SU-DHL-6 (cell line): ENCODE data around the gene AIG1.

Experiments
- H2AFZ ChIP-seq: fragments of 200-600 bp; sonication (generic); 2 replicates; pipeline ENCODE4 v1.6.1; 2014; ENCODE audit warnings: low read depth, mild to moderate bottlenecking, moderate library complexity, mixed read lengths, antibody characterized with exemption, low read length; ENCODE audit not compliant: severe bottlenecking
- H3F3A ChIP-seq: fragments of 200-600 bp; shearing (Covaris generic); 2 replicates; pipeline ENCODE4 v1.6.0; 2016; ENCODE audit warnings: antibody characterized with exemption, mild to moderate bottlenecking; ENCODE audit not compliant: insufficient read depth
- H3K27ac ChIP-seq: fragments of 200-600 bp; sonication (generic); 2 replicates; pipeline ENCODE4 v1.5.1; 2016; ENCODE audit warnings: low read depth, mild to moderate bottlenecking, low read length, moderate library complexity, mixed read lengths
- H3K27me3 ChIP-seq: fragments of 200-600 bp; sonication (generic), shearing (Covaris generic); 2 replicates; pipeline ENCODE4 v1.6.0; 2014; ENCODE audit warnings: mild to moderate bottlenecking, low read length
- H3K36me3 ChIP-seq: fragments of 200-600 bp; sonication (generic); 2 replicates; pipeline ENCODE4 v1.6.1; 2014; ENCODE audit warnings: mild to moderate bottlenecking, low read length, mixed read lengths
- H3K4me2 ChIP-seq: fragments of 300-600, 200-600 bp; shearing (Covaris generic), sonication (generic); 2 replicates; pipeline ENCODE4 v1.6.0; 2014; ENCODE audit warnings: low read length, low read depth, mild to moderate bottlenecking; ENCODE audit not compliant: poor library complexity, severe bottlenecking
- H3K4me3 ChIP-seq: fragments of 200-600 bp; sonication (generic); 2 replicates; pipeline ENCODE4 v1.5.1; 2014; ENCODE audit warnings: antibody characterized with exemption, low read length, mild to moderate bottlenecking, mixed read lengths; ENCODE audit not compliant: insufficient read depth, poor library complexity, severe bottlenecking
- H3K79me2 ChIP-seq: fragments of 200-600 bp; sonication (generic); 2 replicates; pipeline ENCODE4 v1.6.1; 2014; ENCODE audit warnings: mild to moderate bottlenecking, low read length, moderate library complexity; ENCODE audit not compliant: insufficient read depth
- H3K9ac ChIP-seq: fragments of 200-600 bp; sonication (generic); 2 replicates; pipeline ENCODE4 v1.7.0; 2014; ENCODE audit warnings: mild to moderate bottlenecking, low read length
- H3K9me2 ChIP-seq: fragments of 200-600 bp; sonication (generic); replicated peaks from 2 replicates; pipeline ENCODE4 v1.6.1; 2014; ENCODE audit warnings: low read length; ENCODE audit not compliant: insufficient read depth
- H3K9me3 ChIP-seq: fragments of 200-600 bp; sonication (generic); 2 replicates; pipeline ENCODE4 v1.6.1; 2014; ENCODE audit warnings: low read length, mixed read lengths; ENCODE audit not compliant: insufficient read depth
- H4K20me1 ChIP-seq: fragments of 200-600 bp; sonication (generic); 2 replicates; pipeline ENCODE4 v1.6.1; 2014; ENCODE audit warnings: low read depth, mild to moderate bottlenecking, antibody characterized with exemption, low read length, moderate library complexity, mixed read lengths
- EZH2phosphoT487 ChIP-seq: fragments of 200-600 bp; sonication (generic), shearing (Covaris generic); conservative IDR thresholded peaks from 2 replicates; pipeline ENCODE4 v1.6.1; 2018; ENCODE audit warnings: mild to moderate bottlenecking, antibody characterized with exemption, low read length, moderate library complexity, mixed read lengths
- TF ChIP-seq, protein P1 (sequence below): fragments of 200-600 bp; sonication (generic); IDR thresholded peaks from one replicate; pipeline ENCODE4 v1.5.1; 2017; ENCODE audit warnings: antibody characterized with exemption, mild to moderate bottlenecking, low read length, moderate library complexity; ENCODE audit not compliant: insufficient read depth, poor library complexity, severe bottlenecking

The AIG1 gene

DNA sequence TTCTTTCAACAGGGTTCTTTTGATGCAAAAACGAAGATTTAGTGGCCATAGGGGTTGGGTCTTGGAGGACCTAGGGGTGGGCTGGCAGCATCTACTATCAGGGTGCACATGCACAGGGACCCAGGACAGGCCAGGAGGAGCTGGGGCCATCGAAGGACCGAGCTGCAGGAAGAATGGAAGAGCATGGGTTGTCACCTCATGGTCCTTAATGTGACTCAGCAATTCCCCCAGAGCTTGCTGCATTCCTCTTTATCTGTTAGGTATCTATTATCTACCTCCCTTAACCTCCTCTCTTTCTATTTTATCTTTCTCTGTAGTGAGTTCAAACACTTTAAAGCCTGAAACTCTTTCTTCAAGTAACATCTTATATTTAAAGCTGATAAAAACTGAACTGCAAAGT lies 167.0 kb downstream of the AIG1 start:
- no peak overlapping the region for H3K4me3 ChIP-seq
- no peak overlapping the region for H3K9ac ChIP-seq
- H3K9me3 ChIP-seq = no peaks in the 10 kb centered on the region
- H3F3A ChIP-seq = no peaks in the 10 kb centered on the region
- no peaks in the 10 kb centered on the region for H3K27me3 ChIP-seq
- no peak overlapping the region for H2AFZ ChIP-seq
- no peak for TF ChIP-seq EZH2phosphoT487
- TF ChIP-seq, protein P1, sequence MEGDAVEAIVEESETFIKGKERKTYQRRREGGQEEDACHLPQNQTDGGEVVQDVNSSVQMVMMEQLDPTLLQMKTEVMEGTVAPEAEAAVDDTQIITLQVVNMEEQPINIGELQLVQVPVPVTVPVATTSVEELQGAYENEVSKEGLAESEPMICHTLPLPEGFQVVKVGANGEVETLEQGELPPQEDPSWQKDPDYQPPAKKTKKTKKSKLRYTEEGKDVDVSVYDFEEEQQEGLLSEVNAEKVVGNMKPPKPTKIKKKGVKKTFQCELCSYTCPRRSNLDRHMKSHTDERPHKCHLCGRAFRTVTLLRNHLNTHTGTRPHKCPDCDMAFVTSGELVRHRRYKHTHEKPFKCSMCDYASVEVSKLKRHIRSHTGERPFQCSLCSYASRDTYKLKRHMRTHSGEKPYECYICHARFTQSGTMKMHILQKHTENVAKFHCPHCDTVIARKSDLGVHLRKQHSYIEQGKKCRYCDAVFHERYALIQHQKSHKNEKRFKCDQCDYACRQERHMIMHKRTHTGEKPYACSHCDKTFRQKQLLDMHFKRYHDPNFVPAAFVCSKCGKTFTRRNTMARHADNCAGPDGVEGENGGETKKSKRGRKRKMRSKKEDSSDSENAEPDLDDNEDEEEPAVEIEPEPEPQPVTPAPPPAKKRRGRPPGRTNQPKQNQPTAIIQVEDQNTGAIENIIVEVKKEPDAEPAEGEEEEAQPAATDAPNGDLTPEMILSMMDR = no peak
- H3K4me2 ChIP-seq = no peak overlapping the region
- no peaks in the 10 kb centered on the region for H3K9me2 ChIP-seq
- no peaks in the 10 kb centered on the region for H3K36me3 ChIP-seq
- no peak overlapping the region for H3K27ac ChIP-seq
- H4K20me1 ChIP-seq = no peaks in the 10 kb centered on the region
- no peaks in the 10 kb centered on the region for H3K79me2 ChIP-seq

DNA sequence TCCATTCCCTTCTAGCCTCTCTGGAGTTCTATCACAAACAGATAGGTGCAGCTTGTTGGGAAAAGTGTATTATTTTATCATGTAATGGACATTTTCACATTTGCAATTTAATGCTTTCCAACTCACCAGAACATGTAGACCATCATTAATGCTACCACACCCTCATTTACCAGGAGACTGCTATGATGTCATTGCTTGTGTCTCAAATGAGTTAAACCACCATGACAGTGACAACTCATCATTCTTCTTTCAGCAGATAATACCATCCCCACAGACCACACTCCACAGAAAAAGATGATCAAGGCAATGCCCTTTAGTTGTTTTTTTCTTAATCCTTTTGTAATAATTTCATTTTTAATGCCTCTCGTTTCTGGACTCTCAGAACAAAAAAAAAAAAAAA lies 168.7 kb downstream of the AIG1 start:
- Histone ChIP-seq H3K27me3 (no peaks in the 10 kb centered on the region), H3K27ac (no peak overlapping the region), H3K36me3 (no peaks in the 10 kb centered on the region), H3K79me2 (no peaks in the 10 kb centered on the region), H4K20me1 (no peaks in the 10 kb centered on the region), H3K4me2 (no peak overlapping the region), H3K9me3 (no peaks in the 10 kb centered on the region), H3K9me2 (no peaks in the 10 kb centered on the region), H3K9ac (no peak overlapping the region), H3F3A (no peaks in the 10 kb centered on the region), H3K4me3 (no peak overlapping the region), H2AFZ (no peak overlapping the region)
- TF ChIP-seq EZH2phosphoT487 = no peak
- TF ChIP-seq, protein P1 = no peak

DNA sequence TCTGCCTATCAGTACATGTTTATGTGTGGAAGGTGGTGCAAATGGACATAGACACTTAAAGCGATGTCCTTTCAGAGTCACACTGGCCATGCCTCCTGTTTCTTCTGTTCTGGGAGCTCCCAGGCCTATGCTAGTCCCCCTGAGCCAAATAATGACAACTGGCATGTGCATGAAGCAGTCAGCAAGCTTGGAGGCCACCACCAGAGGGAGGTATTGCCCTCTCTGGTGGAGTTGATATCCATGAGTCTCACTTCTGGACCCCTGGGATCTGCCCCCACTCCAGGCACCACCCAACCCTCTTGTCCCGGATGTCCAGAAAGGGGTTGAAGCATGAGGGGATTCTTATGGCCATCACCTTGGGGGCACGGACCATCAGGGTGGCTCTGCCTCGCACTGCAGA lies 172.2 kb downstream of the AIG1 start:
- H3K36me3 ChIP-seq = no peaks in the 10 kb centered on the region
- no peaks in the 10 kb centered on the region for H3K79me2 ChIP-seq
- TF ChIP-seq, protein P1 = peak; percentile 38
- TF ChIP-seq EZH2phosphoT487 = no peak
- H2AFZ ChIP-seq = no peak overlapping the region
- H4K20me1 ChIP-seq = no peaks in the 10 kb centered on the region
- no peaks in the 10 kb centered on the region for H3F3A ChIP-seq
- no peak overlapping the region for H3K4me2 ChIP-seq
- no peaks in the 10 kb centered on the region for H3K9me2 ChIP-seq
- no peak overlapping the region for H3K9ac ChIP-seq
- H3K27ac ChIP-seq = no peak overlapping the region
- H3K9me3 ChIP-seq = no peaks in the 10 kb centered on the region
- no peak overlapping the region for H3K4me3 ChIP-seq
- no peaks in the 10 kb centered on the region for H3K27me3 ChIP-seq
